ENCODE data around the gene TRIP10. TPM values are rescaled to one million over a fixed set of nuclear protein-coding genes. Genes with fewer than 3 reads are reported as not detected.

The TRIP10 gene
- total RNA-seq, 1 donor from 2014 or later, result 53.0 TPM

DNA sequence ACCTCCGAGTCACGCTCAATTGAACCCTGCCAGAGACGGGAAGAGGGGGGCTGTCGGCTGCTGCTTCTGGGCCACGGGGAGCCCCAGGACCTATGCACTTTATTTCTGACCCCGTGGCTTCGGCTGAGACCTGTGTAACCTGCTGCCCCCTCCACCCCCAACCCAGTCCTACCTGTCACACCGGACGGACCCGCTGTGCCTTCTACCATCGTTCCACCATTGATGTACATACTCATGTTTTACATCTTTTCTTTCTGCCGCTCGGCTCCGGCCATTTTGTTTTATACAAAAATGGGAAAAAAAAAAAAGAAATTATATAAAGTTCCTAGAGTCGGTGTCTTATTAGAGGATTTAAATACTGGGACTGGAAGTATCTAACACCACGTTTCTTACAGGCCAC is 11.7 kb downstream of the TRIP10 start:
- peaks cover 4% of the 10 kb centered on the region for H3K4me1 Mint-ChIP-seq

DNA sequence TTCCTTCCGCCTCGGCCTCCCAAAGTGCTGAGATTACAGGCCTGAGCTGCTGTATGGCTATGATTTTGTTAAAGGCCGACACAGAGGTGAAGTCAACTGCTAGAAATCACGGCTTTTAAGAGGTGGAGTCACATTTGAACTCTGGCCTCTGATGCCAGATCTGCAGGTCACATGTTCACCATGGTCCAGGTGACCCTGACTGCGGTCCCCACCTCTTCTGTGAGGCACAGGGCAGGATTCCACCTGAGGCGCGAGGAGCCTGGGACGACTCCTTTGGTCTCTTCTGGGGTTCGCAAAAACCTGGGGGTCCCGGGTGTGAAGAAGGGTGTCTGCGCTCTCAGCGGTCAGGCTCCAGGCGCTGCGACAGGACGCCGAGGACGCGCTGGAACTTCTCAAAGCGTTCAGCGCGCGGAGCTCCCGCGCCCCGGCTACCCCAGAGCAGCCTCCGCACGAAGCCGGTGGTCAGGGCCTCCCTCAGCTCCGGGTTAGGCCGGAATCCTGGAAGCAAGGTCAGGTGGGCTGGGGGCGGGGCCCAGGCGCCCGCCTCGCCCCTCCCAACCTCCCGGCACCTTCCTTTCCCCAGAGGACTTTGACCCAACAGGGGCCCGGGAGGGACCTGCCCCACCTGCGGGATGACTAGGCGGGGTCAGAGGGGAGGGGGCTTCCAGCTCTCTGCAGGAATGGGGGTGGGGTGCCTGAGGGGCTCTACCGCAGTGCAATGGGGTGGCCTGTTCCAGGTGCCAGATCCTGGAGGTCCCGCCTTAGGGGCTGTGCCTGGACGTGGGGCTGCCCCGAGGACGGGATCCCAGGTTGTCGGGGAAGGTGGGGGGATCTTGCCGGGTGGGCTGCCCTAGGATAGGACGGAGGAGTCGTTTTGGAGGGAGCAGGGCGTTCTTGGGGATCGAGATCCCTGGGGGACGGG is 13.0 kb downstream of the TRIP10 start:
- TF ChIP-seq, protein P1, sequence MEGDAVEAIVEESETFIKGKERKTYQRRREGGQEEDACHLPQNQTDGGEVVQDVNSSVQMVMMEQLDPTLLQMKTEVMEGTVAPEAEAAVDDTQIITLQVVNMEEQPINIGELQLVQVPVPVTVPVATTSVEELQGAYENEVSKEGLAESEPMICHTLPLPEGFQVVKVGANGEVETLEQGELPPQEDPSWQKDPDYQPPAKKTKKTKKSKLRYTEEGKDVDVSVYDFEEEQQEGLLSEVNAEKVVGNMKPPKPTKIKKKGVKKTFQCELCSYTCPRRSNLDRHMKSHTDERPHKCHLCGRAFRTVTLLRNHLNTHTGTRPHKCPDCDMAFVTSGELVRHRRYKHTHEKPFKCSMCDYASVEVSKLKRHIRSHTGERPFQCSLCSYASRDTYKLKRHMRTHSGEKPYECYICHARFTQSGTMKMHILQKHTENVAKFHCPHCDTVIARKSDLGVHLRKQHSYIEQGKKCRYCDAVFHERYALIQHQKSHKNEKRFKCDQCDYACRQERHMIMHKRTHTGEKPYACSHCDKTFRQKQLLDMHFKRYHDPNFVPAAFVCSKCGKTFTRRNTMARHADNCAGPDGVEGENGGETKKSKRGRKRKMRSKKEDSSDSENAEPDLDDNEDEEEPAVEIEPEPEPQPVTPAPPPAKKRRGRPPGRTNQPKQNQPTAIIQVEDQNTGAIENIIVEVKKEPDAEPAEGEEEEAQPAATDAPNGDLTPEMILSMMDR (IDR thresholded peaks at IDR 0.05), result no peak
- TF ChIP-seq EZH2 (IDR thresholded peaks at IDR 0.05) (no peak), EZH2phosphoT487 (IDR thresholded peaks at IDR 0.05) (no peak)
- H3K27ac Mint-ChIP-seq, result no peak overlapping the region
- Histone ChIP-seq H3K4me1 (no peaks in the 10 kb centered on the region), H3F3A (ENCODE audit: low read depth) (peaks cover 29% of the 10 kb centered on the region), H3K36me3 (no peaks in the 10 kb centered on the region), H3K9ac (no peak overlapping the region), H2AFZ (replicated peaks) (peak overlapping the region; percentile 55), H3K9me3 (ENCODE audit: low read depth) (no peaks in the 10 kb centered on the region), H3K79me2 (ENCODE audit: low read depth) (no peaks in the 10 kb centered on the region), H4K20me1 (ENCODE audit: low read depth) (peaks cover 6% of the 10 kb centered on the region), H3K4me3 (peak overlapping the region; percentile 45), H3K4me2 (peak overlapping the region; percentile 71), H3K27me3 (no peaks in the 10 kb centered on the region), H3K27ac (no peak overlapping the region)
- peaks cover 8% of the 10 kb centered on the region for H3K36me3 Mint-ChIP-seq
- H3K9me3 Mint-ChIP-seq, result no peaks in the 10 kb centered on the region
- peak; percentile 83 for DNase-seq (ENCODE audit: low spot score)
- peaks cover 4% of the 10 kb centered on the region for H3K4me1 Mint-ChIP-seq
- H3K4me3 Mint-ChIP-seq, result peak overlapping the region; percentile 81
- H3K27me3 Mint-ChIP-seq (ENCODE audit: insufficient read depth, low read depth), result peaks cover 9% of the 10 kb centered on the region

More for the DNA sequence above, 11.7 kb downstream of the TRIP10 start:
- Histone ChIP-seq H3K27ac (no peak overlapping the region), H3K4me3 (no peak overlapping the region), H4K20me1 (ENCODE audit: low read depth) (peaks cover 6% of the 10 kb centered on the region), H3K4me2 (no peak overlapping the region), H3K4me1 (no peaks in the 10 kb centered on the region), H2AFZ (replicated peaks) (no peak overlapping the region), H3K9ac (no peak overlapping the region), H3F3A (ENCODE audit: low read depth) (peaks cover 29% of the 10 kb centered on the region), H3K36me3 (peaks cover 3% of the 10 kb centered on the region), H3K27me3 (no peaks in the 10 kb centered on the region), H3K9me3 (ENCODE audit: low read depth) (no peaks in the 10 kb centered on the region), H3K79me2 (ENCODE audit: low read depth) (no peaks in the 10 kb centered on the region)
- no peak for DNase-seq (ENCODE audit: low spot score)
- Mint-ChIP-seq H3K36me3 (peaks cover 8% of the 10 kb centered on the region), H3K27ac (no peak overlapping the region), H3K27me3 (ENCODE audit: insufficient read depth, low read depth) (peaks cover 9% of the 10 kb centered on the region), H3K4me3 (peak overlapping the region; percentile 38), H3K9me3 (no peaks in the 10 kb centered on the region)
- TF ChIP-seq EZH2 (IDR thresholded peaks at IDR 0.05), result no peak
- TF ChIP-seq, protein P1 (IDR thresholded peaks at IDR 0.05), result no peak
- TF ChIP-seq EZH2phosphoT487 (IDR thresholded peaks at IDR 0.05), result no peak

DNA sequence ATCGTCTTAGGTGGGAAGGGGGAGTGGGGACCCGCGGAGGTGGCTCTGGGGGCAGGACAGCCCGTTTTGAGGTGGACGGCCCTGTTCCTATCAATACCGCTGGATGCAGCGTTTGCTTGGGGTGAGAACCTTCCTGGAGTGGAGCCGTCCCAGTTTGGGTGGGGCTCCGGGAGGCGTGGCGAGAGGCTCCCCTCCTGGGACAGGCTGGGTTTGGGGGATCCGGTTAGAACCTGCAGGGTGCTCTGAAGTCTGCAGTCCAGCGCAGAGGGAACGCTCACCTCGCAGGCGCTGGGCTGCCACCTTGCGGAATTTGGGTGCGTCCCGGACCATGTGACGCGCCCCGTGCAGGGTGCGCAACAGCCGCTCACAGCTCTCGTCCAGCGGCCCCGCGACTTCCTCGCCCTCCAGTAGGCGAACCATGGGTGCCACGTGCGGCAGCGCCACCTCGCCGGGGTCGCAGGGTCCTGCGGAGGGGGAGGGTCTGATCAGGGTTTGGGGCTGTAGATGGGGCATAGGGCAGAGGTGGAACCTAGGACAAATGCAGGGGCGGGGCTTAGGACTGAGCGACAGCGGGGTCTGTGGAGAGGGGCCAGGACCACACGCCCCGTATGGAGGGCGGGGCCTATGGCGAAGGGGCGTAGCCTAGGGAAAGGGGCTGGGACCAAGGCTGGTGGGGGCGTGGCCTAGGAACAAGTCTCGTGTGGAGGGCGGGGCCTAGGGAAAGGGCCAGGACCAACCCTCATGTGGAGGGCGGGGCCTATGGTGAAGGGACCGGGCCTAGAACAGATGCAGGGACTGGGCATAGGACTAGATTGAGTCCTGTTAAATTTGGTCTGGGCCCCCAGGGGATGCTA is 13.9 kb downstream of the TRIP10 start:
- H3K4me3 ChIP-seq, result peak overlapping the region; percentile 45
- peak overlapping the region; percentile 55 for H2AFZ ChIP-seq (replicated peaks)

More for the DNA sequence above, 13.9 kb downstream of the TRIP10 start:
- TF ChIP-seq, protein P1 (IDR thresholded peaks at IDR 0.05), result peak; percentile 58
- TF ChIP-seq EZH2phosphoT487 (IDR thresholded peaks at IDR 0.05) (no peak), EZH2 (IDR thresholded peaks at IDR 0.05) (no peak)
- peaks cover 29% of the 10 kb centered on the region for H3F3A ChIP-seq (ENCODE audit: low read depth)
- no peak overlapping the region for H3K27ac Mint-ChIP-seq
- no peak overlapping the region for H3K9ac ChIP-seq
- H3K4me3 Mint-ChIP-seq, result peak overlapping the region; percentile 81
- H3K9me3 ChIP-seq (ENCODE audit: low read depth), result no peaks in the 10 kb centered on the region
- no peaks in the 10 kb centered on the region for H3K9me3 Mint-ChIP-seq
- DNase-seq (ENCODE audit: low spot score), result peak; percentile 97
- no peak overlapping the region for H3K27ac ChIP-seq
- H4K20me1 ChIP-seq (ENCODE audit: low read depth), result peaks cover 6% of the 10 kb centered on the region
- H3K27me3 ChIP-seq, result no peaks in the 10 kb centered on the region
- H3K27me3 Mint-ChIP-seq (ENCODE audit: insufficient read depth, low read depth), result peaks cover 9% of the 10 kb centered on the region
- H3K36me3 ChIP-seq, result no peaks in the 10 kb centered on the region
- peak overlapping the region; percentile 71 for H3K4me2 ChIP-seq
- H3K36me3 Mint-ChIP-seq, result peaks cover 8% of the 10 kb centered on the region
- peaks cover 4% of the 10 kb centered on the region for H3K4me1 Mint-ChIP-seq
- no peaks in the 10 kb centered on the region for H3K79me2 ChIP-seq (ENCODE audit: low read depth)
- H3K4me1 ChIP-seq, result no peaks in the 10 kb centered on the region
